GM19025 (cell line): ENCODE measurements around the gene IFIT2.

Experiments used
- ATAC-seq: cut with Tn5 transposase; IDR thresholded peaks from one replicate; pipeline ENCODE4 v1.9.1; 2021; ENCODE audit warnings: mild to moderate bottlenecking, low read depth, moderate library complexity; ENCODE audit not compliant: unreplicated experiment

Gene IFIT2

GRCh38 chr10:89336241-89336640 is 34.4 kb downstream of the IFIT2 start:
- ATAC-seq = no peak

- no peak for ATAC-seq
Observed at GRCh38 chr10:89337484-89337883, 35.6 kb downstream of the IFIT2 start.

GRCh38 chr10:89338713-89339112 is 36.9 kb downstream of the IFIT2 start:
- ATAC-seq = no peak

GRCh38 chr10:89339875-89340274 is 38.0 kb downstream of the IFIT2 start:
- no peak for ATAC-seq

GRCh38 chr10:89341649-89342048 is 39.8 kb downstream of the IFIT2 start:
- ATAC-seq = no peak

DNA sequence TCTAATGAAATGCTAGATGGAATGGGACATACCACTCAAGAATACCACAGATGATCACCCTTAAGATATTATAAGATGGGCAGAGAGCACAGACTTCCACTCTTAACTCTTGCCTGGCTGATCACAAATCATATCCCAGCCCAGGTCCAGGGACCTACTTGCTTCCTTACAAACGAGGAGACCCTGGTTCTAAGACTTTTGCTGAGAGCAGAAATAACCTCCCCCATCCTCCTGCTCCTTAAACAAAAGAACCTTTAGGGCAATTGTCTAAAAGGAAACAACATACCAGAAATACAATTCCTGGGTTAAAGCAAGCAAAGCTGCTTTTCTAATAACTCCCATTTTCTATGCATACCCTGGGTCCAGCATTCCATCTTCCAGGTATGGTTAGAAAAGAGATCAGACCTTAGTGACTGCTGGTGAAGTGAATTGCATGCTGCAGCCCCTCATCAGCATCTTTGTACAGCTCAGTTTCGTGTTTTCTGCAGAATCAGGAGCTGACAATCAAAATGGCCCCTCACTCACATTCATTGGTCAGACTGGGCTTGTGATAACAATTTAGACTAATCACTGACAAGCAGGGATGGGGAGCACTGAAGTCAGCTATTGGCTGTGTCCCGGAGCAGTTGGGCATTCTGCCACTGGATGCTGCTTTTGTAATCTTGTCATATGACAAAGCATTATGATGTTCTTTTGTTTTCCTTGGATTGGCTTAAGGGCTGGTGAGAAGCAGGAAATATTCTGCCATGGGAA is 40.5 kb downstream of the IFIT2 start:
- ATAC-seq = no peak

- ATAC-seq = no peak
Observed at GRCh38 chr10:89343089-89343767, 41.4 kb downstream of the IFIT2 start.

DNA sequence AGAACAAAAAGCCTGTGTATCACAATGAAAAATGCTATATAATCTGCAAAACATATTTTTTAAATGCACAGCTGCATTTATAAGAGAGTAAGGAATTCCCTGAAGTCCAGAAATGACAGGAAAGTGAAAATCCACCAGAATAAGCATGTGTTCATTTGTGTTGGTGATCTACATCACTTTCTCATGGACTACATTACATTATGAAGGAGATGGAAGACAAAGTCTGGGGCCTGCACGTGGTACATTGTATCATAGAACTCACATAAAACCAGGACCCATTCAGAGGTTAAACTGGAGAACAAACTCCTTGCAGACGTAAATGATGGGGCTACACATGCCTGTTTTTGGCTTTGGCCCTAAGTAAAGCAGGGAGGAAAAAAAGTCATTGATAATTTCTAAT is 42.3 kb downstream of the IFIT2 start:
- no peak for ATAC-seq

- no peak for ATAC-seq
Observed at GRCh38 chr10:89345367-89346000, 43.6 kb downstream of the IFIT2 start.

GRCh38 chr10:89346405-89347254 is 44.8 kb downstream of the IFIT2 start:
- no peak for ATAC-seq

GRCh38 chr10:89347701-89348457 is 46.0 kb downstream of the IFIT2 start:
- no peak for ATAC-seq

GRCh38 chr10:89348481-89348880 is 46.6 kb downstream of the IFIT2 start:
- ATAC-seq = no peak

DNA sequence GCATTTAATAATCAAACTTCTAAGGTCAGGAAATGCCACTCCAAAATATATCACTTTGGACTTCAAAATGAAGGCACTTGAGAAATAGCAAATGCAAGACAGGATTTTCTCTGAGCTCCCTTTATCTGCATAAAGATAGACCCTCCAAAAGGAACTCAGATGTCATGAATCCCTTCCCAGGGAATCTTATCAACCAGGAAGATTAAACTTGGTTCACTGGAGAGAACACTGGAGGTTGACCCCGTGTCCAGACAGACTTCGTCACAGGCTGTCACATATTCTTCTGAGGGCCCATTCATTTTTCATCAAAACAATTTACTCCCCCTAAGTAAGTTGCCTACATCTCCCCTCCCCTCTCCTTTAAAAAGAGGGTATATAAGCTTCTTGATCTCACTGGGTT is 47.1 kb downstream of the IFIT2 start:
- no peak for ATAC-seq

DNA sequence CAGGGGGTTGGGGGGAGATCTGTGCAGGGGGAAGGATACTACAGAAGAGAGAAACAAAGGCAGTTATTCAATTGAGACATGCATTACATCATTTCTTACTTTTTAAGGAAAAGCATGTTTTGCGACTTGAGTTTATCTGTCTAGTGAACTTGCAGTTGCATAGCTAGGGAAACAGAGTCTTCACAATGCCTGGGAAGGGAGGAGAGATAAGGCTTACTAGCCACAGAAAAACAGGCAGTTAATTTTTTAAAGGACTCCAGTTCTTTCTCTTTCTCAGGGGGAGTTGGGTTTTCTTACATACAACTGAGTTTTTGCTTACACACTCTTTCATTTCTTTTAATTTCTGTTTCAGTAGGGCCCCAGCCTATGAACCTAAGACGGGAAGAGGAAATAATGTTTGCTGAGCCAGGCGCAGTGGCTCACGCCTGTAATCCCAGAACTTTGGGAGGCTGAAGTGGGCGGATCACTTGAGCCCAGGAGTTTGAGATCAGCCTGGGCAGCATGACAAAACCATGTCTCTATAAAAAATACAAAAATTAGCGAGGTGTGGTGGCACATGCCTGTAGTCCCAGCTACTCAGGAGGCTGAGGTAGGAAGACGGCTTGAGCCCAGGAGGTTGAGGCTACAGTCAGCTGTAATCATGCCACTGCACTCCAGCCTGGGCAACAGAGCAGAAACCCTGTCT is 48.9 kb downstream of the IFIT2 start:
- peak; percentile 34 for ATAC-seq

DNA sequence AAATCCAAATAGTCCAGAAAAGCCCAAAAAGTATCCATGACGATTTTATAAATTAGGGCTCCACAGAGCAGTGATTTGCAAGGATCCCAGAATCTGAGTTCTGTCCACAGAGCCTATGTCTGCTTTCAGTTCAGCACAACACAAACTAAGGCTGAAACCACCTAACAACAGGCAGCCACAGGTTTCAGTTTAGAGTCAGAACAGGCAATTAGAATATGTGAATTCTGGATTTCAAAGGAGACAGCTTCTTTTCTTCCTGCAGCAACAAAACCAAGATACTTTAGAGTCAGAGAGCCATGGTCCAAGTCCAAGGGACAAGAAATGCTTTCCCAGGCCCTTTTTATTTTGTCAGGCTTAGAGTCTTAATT is 49.5 kb downstream of the IFIT2 start:
- ATAC-seq = peak; percentile 77

- ATAC-seq = no peak
Observed at GRCh38 chr10:89351780-89352597, 50.1 kb downstream of the IFIT2 start.

DNA sequence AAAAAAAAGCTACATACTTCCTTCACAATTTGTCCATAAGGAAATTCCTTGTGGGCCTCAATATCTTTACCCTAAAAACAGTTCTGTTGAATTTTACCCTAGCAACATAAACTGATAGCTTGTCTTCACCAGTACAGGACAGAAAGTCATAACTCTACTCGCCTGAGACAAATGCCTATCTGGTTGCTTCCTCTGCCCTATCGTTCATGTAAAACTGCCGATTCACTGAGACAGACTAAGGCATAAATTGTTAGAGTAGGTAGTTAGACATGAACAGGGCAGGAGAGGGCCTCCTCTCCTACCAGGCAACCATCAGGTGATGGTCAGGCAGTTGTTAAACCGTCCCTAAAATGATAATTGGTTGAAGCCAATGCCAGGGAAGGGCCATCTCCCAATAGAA is 51.0 kb downstream of the IFIT2 start:
- ATAC-seq = no peak

DNA sequence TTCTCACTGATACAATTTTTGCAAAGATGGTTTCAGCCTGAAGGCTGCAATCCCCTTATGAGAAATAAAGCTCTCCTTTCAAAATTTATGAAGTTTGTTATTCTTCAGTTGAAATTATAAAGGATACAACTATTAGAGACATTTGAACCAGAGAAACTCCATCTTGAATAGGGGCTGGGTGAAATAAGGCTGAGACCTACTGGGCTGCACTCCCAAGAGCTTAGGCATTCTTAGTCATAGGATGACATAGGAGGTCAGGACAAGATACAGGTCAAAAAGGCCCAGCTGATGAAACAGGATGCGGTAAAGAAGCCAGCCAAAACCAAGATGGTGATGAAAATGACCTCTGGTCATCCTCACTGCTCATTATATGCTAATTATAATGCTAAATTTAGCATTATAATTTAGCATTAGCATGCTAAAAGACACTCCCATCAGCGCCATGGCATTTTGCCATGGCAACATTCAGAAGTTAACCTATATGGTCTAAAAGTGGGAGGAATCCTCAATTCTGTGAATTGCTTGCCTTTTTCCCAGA is 53.6 kb downstream of the IFIT2 start:
- ATAC-seq = no peak
